Measurements from ENCODE around the gene TMEM125. TPM values are rescaled to one million over a fixed set of nuclear protein-coding genes. Genes with fewer than 3 reads are reported as not detected.
A peak's percentile ranks its signal among the peaks of the same experiment; 100 is the strongest.

Gene TMEM125
- 15.7 and 16.2 TPM in 2 replicates for total RNA-seq

- H3K36me3 ChIP-seq (ENCODE audit: control insufficient read depth, insufficient read depth, low read length), result no peaks in the 10 kb centered on the region
- H3K4me3 ChIP-seq (ENCODE audit: low read depth, low read length), result peak within 1 kb of the TSS; percentile 34
- H3K27me3 ChIP-seq (ENCODE audit: control insufficient read depth, insufficient read depth, low read length), result peaks cover 14% of the 10 kb centered on the region
- no peak for TF ChIP-seq CTCF (IDR thresholded peaks at IDR 0.05; ENCODE audit: insufficient read depth, low read length, poor library complexity, severe bottlenecking)
- DNase-seq (ENCODE audit: low read depth), result no peak
Observed at GRCh38 chr1:43269627-43270375, at the start of gene TMEM125. Gene TMEM125 (plus strand): TSS chr1:43269983. CDS start chr1:43272723, 2,740 bp downstream.

- DNase-seq (ENCODE audit: low read depth), result no peak
- Histone ChIP-seq H3K27me3 (ENCODE audit: control insufficient read depth, insufficient read depth, low read length) (no peaks in the 10 kb centered on the region), H3K36me3 (ENCODE audit: control insufficient read depth, insufficient read depth, low read length) (no peaks in the 10 kb centered on the region), H3K4me3 (ENCODE audit: low read depth, low read length) (no peak overlapping the region)
- no peak for TF ChIP-seq CTCF (IDR thresholded peaks at IDR 0.05; ENCODE audit: insufficient read depth, low read length, poor library complexity, severe bottlenecking)
Observed at GRCh38 chr1:43220905-43221778, 48.6 kb upstream of the TMEM125 start.

- Histone ChIP-seq H3K27me3 (ENCODE audit: control insufficient read depth, insufficient read depth, low read length) (no peaks in the 10 kb centered on the region), H3K4me3 (ENCODE audit: low read depth, low read length) (no peak overlapping the region), H3K36me3 (ENCODE audit: control insufficient read depth, insufficient read depth, low read length) (no peaks in the 10 kb centered on the region)
- DNase-seq (ENCODE audit: low read depth), result no peak
- TF ChIP-seq CTCF (IDR thresholded peaks at IDR 0.05; ENCODE audit: insufficient read depth, low read length, poor library complexity, severe bottlenecking), result no peak
Observed at GRCh38 chr1:43221797-43222196, 48.0 kb upstream of the TMEM125 start.

- DNase-seq (ENCODE audit: low read depth), result no peak
- TF ChIP-seq CTCF (IDR thresholded peaks at IDR 0.05; ENCODE audit: insufficient read depth, low read length, poor library complexity, severe bottlenecking), result no peak
- Histone ChIP-seq H3K36me3 (ENCODE audit: control insufficient read depth, insufficient read depth, low read length) (no peaks in the 10 kb centered on the region), H3K27me3 (ENCODE audit: control insufficient read depth, insufficient read depth, low read length) (no peaks in the 10 kb centered on the region), H3K4me3 (ENCODE audit: low read depth, low read length) (no peak overlapping the region)
Observed at GRCh38 chr1:43222879-43223278, 46.9 kb upstream of the TMEM125 start.

- Histone ChIP-seq H3K27me3 (ENCODE audit: control insufficient read depth, insufficient read depth, low read length) (no peaks in the 10 kb centered on the region), H3K36me3 (ENCODE audit: control insufficient read depth, insufficient read depth, low read length) (no peaks in the 10 kb centered on the region), H3K4me3 (ENCODE audit: low read depth, low read length) (no peak overlapping the region)
- no peak for DNase-seq (ENCODE audit: low read depth)
- TF ChIP-seq CTCF (IDR thresholded peaks at IDR 0.05; ENCODE audit: insufficient read depth, low read length, poor library complexity, severe bottlenecking), result no peak
Observed at GRCh38 chr1:43225168-43225567, 44.6 kb upstream of the TMEM125 start.

Measured in kidney epithelial cell (primary cell).